ENCODE data around the gene SUGP2. TPM values are rescaled to one million over a fixed set of nuclear protein-coding genes. Genes with fewer than 3 reads are reported as not detected.

SUGP2 gene
- total RNA-seq, 1 experiment from 2014 or later: 95.2 TPM

DNA sequence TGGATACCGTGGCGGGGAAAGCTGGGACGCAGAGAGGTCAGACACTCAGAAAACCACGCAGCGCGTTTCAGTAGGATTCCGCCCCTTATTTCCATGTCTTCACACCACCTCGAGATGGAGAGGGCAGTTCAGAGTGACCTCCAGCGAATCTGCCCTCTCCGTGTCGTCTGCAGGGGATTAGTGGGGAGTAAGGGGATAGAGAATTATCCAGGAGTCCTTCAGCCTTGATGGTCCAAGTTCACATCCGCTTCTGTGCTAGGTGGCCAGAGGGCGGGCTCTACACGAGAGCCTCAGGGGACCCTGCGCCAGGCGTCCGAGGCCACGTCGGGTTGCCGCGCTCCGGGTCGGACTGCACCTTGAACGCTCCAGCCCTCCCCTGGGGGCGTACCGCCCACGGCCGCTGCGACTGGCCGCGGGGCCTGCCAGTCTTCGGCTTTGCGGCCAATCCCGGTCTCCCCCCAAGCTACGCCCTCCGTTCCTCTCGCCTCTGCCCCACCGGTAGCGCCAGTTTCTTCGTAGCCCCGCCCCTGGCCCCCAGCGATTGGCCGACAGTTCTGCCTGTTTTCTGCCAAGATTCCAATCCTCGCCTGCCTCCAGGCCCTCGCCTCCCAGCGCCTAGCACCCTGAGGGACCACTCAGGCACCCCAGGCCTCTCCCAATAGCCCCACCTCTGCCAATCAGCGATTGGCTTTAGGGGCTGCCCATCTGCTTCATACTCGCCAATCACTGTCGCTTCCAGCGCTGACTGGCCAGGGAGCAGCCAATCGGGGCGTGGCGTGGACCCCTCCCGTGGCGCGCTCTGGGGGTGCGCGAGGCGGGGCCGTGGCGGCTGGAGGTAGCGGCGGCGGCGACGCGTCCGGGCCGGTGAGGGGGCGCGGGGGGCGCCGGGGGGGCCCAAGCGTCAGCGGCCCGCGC, 30.1 kb upstream of the SUGP2 start, which contains the start of gene SLC25A42:
SLC25A42 (plus strand) TSS at position 812 of the 915 bp plus-strand sequence. CDS start 32,131 bp downstream, outside the sequence.
- no peak within 1 kb of the TSS for H2BK20ac ChIP-seq (ENCODE audit: low read depth, low read length, poor library complexity, severe bottlenecking)
- WGBS (ENCODE audit: extremely low coverage, insufficient read length, low lambda C conversion rate): no CpG with 5 or more reads among the region's 77 CpGs
- peak within 1 kb of the TSS; percentile 1 for H3K18ac ChIP-seq (ENCODE audit: insufficient read length, low read depth, low read length)
- H2AFZ ChIP-seq (ENCODE audit: low read length): no peak within 1 kb of the TSS
- no peak within 1 kb of the TSS for H2BK12ac ChIP-seq (ENCODE audit: insufficient read length, low read depth, low read length)
- no peak within 1 kb of the TSS for H3K23ac ChIP-seq (ENCODE audit: insufficient read length, low read depth, low read length)
- no peak within 1 kb of the TSS for H2AK5ac ChIP-seq (ENCODE audit: insufficient read length, low read length)
- H4K8ac ChIP-seq (replicated peaks; ENCODE audit: insufficient read length, low read depth, low read length): no peak within 1 kb of the TSS
- peak within 1 kb of the TSS; percentile 13; the same call in 1 of the 2 replicates for H3K14ac ChIP-seq (ENCODE audit: insufficient read depth, low read length)
- Mint-ChIP-seq H3K4me1 (peaks cover 20 to 21% of the 10 kb centered on the region in 2 experiments), H3K36me3 (ENCODE audit: insufficient read depth in 1 of 3, low read depth in 3 of 3) (peaks cover 8 to 23% (median 8%) of the 10 kb centered on the region in 3 experiments; a peak in 6 of 7 replicates), H3K27ac (peak within 1 kb of the TSS; percentile 44 to 82 (median 59); a peak in 3 of 7 replicates), H3K4me3 (peak within 1 kb of the TSS; percentile 62 to 84), H3K9me3 (no peaks in the 10 kb centered on the region; a peak in 1 of 5 replicates), H3K27me3 (ENCODE audit: low read depth) (peaks cover 44% of the 10 kb centered on the region)
- H2BK15ac ChIP-seq (ENCODE audit: low read depth, low read length): no peak within 1 kb of the TSS
- peak within 1 kb of the TSS; percentile 51 for H3K4me2 ChIP-seq (ENCODE audit: insufficient read depth, insufficient read length, low read length)
- no peak within 1 kb of the TSS for H2BK120ac ChIP-seq (ENCODE audit: low read depth, low read length, poor library complexity, severe bottlenecking)
- no peak within 1 kb of the TSS for H4K5ac ChIP-seq (ENCODE audit: insufficient read length, low read depth, low read length)
- no peak within 1 kb of the TSS for H3K27ac ChIP-seq (ENCODE audit: insufficient read length, low read depth, low read length)
- TF ChIP-seq, protein P1, sequence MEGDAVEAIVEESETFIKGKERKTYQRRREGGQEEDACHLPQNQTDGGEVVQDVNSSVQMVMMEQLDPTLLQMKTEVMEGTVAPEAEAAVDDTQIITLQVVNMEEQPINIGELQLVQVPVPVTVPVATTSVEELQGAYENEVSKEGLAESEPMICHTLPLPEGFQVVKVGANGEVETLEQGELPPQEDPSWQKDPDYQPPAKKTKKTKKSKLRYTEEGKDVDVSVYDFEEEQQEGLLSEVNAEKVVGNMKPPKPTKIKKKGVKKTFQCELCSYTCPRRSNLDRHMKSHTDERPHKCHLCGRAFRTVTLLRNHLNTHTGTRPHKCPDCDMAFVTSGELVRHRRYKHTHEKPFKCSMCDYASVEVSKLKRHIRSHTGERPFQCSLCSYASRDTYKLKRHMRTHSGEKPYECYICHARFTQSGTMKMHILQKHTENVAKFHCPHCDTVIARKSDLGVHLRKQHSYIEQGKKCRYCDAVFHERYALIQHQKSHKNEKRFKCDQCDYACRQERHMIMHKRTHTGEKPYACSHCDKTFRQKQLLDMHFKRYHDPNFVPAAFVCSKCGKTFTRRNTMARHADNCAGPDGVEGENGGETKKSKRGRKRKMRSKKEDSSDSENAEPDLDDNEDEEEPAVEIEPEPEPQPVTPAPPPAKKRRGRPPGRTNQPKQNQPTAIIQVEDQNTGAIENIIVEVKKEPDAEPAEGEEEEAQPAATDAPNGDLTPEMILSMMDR (conservative IDR thresholded peaks at IDR 0.05): no peak
- peaks cover 11% of the 10 kb centered on the region; the same call in 1 of the 2 replicates for H3K27me3 ChIP-seq (ENCODE audit: insufficient read depth, low read length)
- no peak within 1 kb of the TSS for H3K56ac ChIP-seq (ENCODE audit: insufficient read length, low read depth, low read length)
- no peaks in the 10 kb centered on the region for H3K79me1 ChIP-seq (ENCODE audit: insufficient read depth, low read depth, low read length, poor library complexity, severe bottlenecking)
- H3K23me2 ChIP-seq (ENCODE audit: insufficient read length, low read depth, low read length, poor library complexity, severe bottlenecking): peaks cover 4% of the 10 kb centered on the region
- H3K9me3 ChIP-seq (ENCODE audit: control insufficient read depth, low read depth, low read length): no peaks in the 10 kb centered on the region
- peak within 1 kb of the TSS; percentile 15 for H3K9ac ChIP-seq (ENCODE audit: extremely low read depth, insufficient read length, low read length)
- peak; percentile 100 for DNase-seq
- H3K79me2 ChIP-seq (ENCODE audit: insufficient read depth, low read length): no peaks in the 10 kb centered on the region
- H2BK5ac ChIP-seq (ENCODE audit: insufficient read length, low read length): no peak within 1 kb of the TSS
- H3T11ph ChIP-seq (ENCODE audit: low read length): no peak within 1 kb of the TSS
- no peak within 1 kb of the TSS for H4K91ac ChIP-seq (ENCODE audit: insufficient read length, low read depth, low read length)
- H4K20me1 ChIP-seq (ENCODE audit: control insufficient read depth, insufficient read depth, insufficient read length): no peaks in the 10 kb centered on the region
- H3K4me1 ChIP-seq (ENCODE audit: insufficient read depth, low read length): peaks cover 3% of the 10 kb centered on the region; the same call in 1 of the 2 replicates
- H3K4ac ChIP-seq (ENCODE audit: low read depth, low read length): no peak within 1 kb of the TSS
